SK-N-SH treated with all-trans-retinoic acid at 6 μM for 48 hours (cell line): ENCODE measurements around the gene LYPLAL1.

ENCODE experiments used
- ATAC-seq: fragments of 200-7000 bp; cut with Tn5 transposase; 3 replicates; pipeline ENCODE4 v1.9.1; 2020; ENCODE audit warnings: mild to moderate bottlenecking, moderate library complexity
- ARNTL ChIP-seq: fragments of 450-650 bp; formaldehyde crosslinking; IDR thresholded peaks from 2 replicates; pipeline ENCODE4 v1.5.0; 2020; ENCODE audit warnings: low read depth, mild to moderate bottlenecking, moderate library complexity, borderline replicate concordance
- CSDC2 ChIP-seq: fragments of 250-450 bp; sonication (Bioruptor Pico); IDR thresholded peaks from 2 replicates; pipeline ENCODE4 v1.5.0; 2020; ENCODE audit warnings: mild to moderate bottlenecking, moderate library complexity
- ESRRG ChIP-seq: fragments of 250-450 bp; sonication (Bioruptor Pico); IDR thresholded peaks from 2 replicates; pipeline ENCODE4 v1.6.1; 2021; ENCODE audit warnings: mild to moderate bottlenecking
- ISL1 ChIP-seq: fragments of 250-450 bp; sonication (Bioruptor Pico); IDR thresholded peaks from 2 replicates; pipeline ENCODE4 v2.1.2; 2022; ENCODE audit warnings: mild to moderate bottlenecking, moderate library complexity
- OSR1 ChIP-seq: fragments of 250-450 bp; sonication (Bioruptor Pico); IDR thresholded peaks from 2 replicates; pipeline ENCODE4 v1.8.0; 2022; ENCODE audit warnings: moderate library complexity, mild to moderate bottlenecking, inconsistent platforms
- PPARA ChIP-seq: fragments of 250-450 bp; sonication (Bioruptor Pico); IDR thresholded peaks from 2 replicates; pipeline ENCODE4 v1.5.0; 2020; ENCODE audit warnings: mild to moderate bottlenecking, borderline replicate concordance
- RARB ChIP-seq: fragments of 250-450 bp; sonication (Bioruptor Pico); IDR thresholded peaks from 2 replicates; pipeline ENCODE4 v1.8.0; 2021; ENCODE audit warnings: mild to moderate bottlenecking, moderate library complexity
- SNAI2 ChIP-seq: fragments of 250-450 bp; sonication (Bioruptor Pico); IDR thresholded peaks from 2 replicates; pipeline ENCODE4 v1.5.0; 2020; ENCODE audit warnings: mild to moderate bottlenecking, moderate library complexity
- TCF4 ChIP-seq: fragments of 250-450 bp; sonication (Bioruptor Pico); IDR thresholded peaks from 2 replicates; pipeline ENCODE4 v1.8.0; 2021; ENCODE audit warnings: mild to moderate bottlenecking, moderate library complexity, borderline replicate concordance
- TOX ChIP-seq: fragments of 250-450 bp; sonication (Bioruptor Pico); IDR thresholded peaks from 2 replicates; pipeline ENCODE4 v1.8.0; 2021; ENCODE audit warnings: mild to moderate bottlenecking, moderate library complexity, borderline replicate concordance
- ZC3H10 ChIP-seq: fragments of 250-450 bp; sonication (Bioruptor Pico); IDR thresholded peaks from 2 replicates; pipeline ENCODE4 v1.5.1; 2021; ENCODE audit warnings: mild to moderate bottlenecking, moderate library complexity
- ZFP3 ChIP-seq: fragments of 250-450 bp; sonication (Bioruptor Pico); IDR thresholded peaks from 2 replicates; pipeline ENCODE4 v1.5.0; 2020; ENCODE audit warnings: mild to moderate bottlenecking, moderate library complexity
- ZFP30 ChIP-seq: fragments of 450-650 bp; formaldehyde crosslinking; IDR thresholded peaks from 2 replicates; pipeline ENCODE4 v1.5.0; 2022; ENCODE audit warnings: mild to moderate bottlenecking, moderate library complexity
- ZNF565 ChIP-seq: fragments of 450-650 bp; formaldehyde crosslinking; conservative IDR thresholded peaks from 2 replicates; pipeline ENCODE4 v1.5.0; 2020; ENCODE audit warnings: low read depth, mild to moderate bottlenecking, moderate library complexity
- ZNF70 ChIP-seq: fragments of 450-650 bp; formaldehyde crosslinking; IDR thresholded peaks from 2 replicates; pipeline ENCODE4 v1.5.0; 2020; ENCODE audit warnings: mild to moderate bottlenecking, moderate library complexity
- ZNF8 ChIP-seq: fragments of 450-650 bp; formaldehyde crosslinking; IDR thresholded peaks from 2 replicates; pipeline ENCODE4 v1.5.0; 2020; ENCODE audit warnings: mild to moderate bottlenecking, moderate library complexity
- TF ChIP-seq, protein P1 (sequence below): fragments of 250-450 bp; sonication (Bioruptor Pico); IDR thresholded peaks from 2 replicates; pipeline ENCODE4 v1.8.0; 2021; ENCODE audit warnings: low read depth, mild to moderate bottlenecking, moderate library complexity, borderline replicate concordance
- TF ChIP-seq, protein P2 (sequence below): fragments of 250-450 bp; sonication (Bioruptor Pico); IDR thresholded peaks from 2 replicates; pipeline ENCODE4 v1.5.0; 2020; ENCODE audit warnings: mild to moderate bottlenecking, moderate library complexity
- TF ChIP-seq, protein P3 (sequence below): fragments of 250-450 bp; sonication (Bioruptor Pico); IDR thresholded peaks from 2 replicates; pipeline ENCODE4 v1.8.0; 2020; ENCODE audit warnings: mild to moderate bottlenecking, moderate library complexity, borderline replicate concordance
- TF ChIP-seq, protein P4 (sequence below): fragments of 250-450 bp; sonication (Bioruptor Pico); IDR thresholded peaks from 2 replicates; pipeline ENCODE4 v1.5.1; 2021; ENCODE audit warnings: mild to moderate bottlenecking, moderate library complexity
- TF ChIP-seq, protein P5 (sequence below): fragments of 250-450 bp; sonication (Bioruptor Pico); IDR thresholded peaks from 2 replicates; pipeline ENCODE4 v1.5.1; 2020; ENCODE audit warnings: low read depth, mild to moderate bottlenecking, moderate library complexity

LYPLAL1 gene

DNA sequence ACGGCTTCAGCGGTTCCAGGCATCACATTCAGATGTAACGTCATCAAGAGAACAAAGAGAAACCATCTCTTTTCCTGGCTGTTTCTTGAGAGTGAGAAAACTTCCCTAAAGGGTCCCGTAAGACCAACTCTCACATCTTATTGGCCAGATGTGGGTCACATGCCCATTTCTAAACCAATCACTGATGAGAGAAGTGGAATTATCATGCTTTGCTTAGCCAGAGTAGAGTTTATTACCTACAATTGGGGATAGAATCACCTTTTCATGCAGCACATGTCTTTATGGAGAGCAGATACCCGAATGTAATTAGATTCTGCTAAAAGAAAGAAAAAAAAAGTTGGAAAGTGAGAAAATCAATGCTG, 54.4 kb downstream of the LYPLAL1 start:
- TF ChIP-seq ZFP30 (no peak), ISL1 (CRISPR knock-in tag) (no peak), SNAI2 (CRISPR knock-in tag) (no peak), ESRRG (CRISPR knock-in tag) (no peak), ZNF8 (CRISPR knock-in tag) (no peak), TOX (CRISPR knock-in tag) (no peak), ZC3H10 (CRISPR knock-in tag) (no peak), RARB (CRISPR knock-in tag) (no peak)
- TF ChIP-seq, protein P1, sequence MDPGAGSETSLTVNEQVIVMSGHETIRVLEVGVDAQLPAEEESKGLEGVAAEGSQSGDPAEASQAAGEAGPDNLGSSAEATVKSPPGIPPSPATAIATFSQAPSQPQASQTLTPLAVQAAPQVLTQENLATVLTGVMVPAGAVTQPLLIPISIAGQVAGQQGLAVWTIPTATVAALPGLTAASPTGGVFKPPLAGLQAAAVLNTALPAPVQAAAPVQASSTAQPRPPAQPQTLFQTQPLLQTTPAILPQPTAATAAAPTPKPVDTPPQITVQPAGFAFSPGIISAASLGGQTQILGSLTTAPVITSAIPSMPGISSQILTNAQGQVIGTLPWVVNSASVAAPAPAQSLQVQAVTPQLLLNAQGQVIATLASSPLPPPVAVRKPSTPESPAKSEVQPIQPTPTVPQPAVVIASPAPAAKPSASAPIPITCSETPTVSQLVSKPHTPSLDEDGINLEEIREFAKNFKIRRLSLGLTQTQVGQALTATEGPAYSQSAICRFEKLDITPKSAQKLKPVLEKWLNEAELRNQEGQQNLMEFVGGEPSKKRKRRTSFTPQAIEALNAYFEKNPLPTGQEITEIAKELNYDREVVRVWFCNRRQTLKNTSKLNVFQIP: no peak
- no peak for ATAC-seq

DNA sequence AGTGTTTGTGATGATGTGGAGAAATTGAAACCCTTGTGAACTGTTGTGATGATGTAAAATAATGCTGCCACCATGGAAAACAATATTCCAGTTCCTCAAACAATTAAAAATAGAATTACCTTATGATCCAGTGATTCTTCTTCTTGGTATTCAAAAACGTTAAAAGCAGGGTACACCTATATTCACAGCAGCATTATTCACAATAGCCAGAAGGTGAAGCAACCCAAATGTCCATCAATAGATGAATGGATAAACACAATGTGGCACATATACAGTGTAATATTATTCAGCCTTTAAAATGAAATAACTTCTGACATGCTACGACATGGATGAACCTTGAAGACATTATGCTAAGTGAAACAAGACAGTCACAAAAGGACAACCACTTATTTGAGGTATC, 59.2 kb downstream of the LYPLAL1 start:
- TF ChIP-seq PPARA (CRISPR knock-in tag): no peak
- TF ChIP-seq, protein P1: no peak
- TF ChIP-seq ZNF565 (CRISPR knock-in tag): no peak
- TF ChIP-seq OSR1 (CRISPR knock-in tag): no peak
- TF ChIP-seq ZNF8 (CRISPR knock-in tag): no peak
- TF ChIP-seq SNAI2 (CRISPR knock-in tag): no peak
- no peak for TF ChIP-seq ZFP3 (CRISPR knock-in tag)
- no peak for TF ChIP-seq TCF4
- TF ChIP-seq, protein P2, sequence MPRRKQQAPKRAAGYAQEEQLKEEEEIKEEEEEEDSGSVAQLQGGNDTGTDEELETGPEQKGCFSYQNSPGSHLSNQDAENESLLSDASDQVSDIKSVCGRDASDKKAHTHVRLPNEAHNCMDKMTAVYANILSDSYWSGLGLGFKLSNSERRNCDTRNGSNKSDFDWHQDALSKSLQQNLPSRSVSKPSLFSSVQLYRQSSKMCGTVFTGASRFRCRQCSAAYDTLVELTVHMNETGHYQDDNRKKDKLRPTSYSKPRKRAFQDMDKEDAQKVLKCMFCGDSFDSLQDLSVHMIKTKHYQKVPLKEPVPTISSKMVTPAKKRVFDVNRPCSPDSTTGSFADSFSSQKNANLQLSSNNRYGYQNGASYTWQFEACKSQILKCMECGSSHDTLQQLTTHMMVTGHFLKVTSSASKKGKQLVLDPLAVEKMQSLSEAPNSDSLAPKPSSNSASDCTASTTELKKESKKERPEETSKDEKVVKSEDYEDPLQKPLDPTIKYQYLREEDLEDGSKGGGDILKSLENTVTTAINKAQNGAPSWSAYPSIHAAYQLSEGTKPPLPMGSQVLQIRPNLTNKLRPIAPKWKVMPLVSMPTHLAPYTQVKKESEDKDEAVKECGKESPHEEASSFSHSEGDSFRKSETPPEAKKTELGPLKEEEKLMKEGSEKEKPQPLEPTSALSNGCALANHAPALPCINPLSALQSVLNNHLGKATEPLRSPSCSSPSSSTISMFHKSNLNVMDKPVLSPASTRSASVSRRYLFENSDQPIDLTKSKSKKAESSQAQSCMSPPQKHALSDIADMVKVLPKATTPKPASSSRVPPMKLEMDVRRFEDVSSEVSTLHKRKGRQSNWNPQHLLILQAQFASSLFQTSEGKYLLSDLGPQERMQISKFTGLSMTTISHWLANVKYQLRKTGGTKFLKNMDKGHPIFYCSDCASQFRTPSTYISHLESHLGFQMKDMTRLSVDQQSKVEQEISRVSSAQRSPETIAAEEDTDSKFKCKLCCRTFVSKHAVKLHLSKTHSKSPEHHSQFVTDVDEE (CRISPR knock-in tag): no peak
- no peak for TF ChIP-seq ZC3H10 (CRISPR knock-in tag)
- TF ChIP-seq, protein P3, sequence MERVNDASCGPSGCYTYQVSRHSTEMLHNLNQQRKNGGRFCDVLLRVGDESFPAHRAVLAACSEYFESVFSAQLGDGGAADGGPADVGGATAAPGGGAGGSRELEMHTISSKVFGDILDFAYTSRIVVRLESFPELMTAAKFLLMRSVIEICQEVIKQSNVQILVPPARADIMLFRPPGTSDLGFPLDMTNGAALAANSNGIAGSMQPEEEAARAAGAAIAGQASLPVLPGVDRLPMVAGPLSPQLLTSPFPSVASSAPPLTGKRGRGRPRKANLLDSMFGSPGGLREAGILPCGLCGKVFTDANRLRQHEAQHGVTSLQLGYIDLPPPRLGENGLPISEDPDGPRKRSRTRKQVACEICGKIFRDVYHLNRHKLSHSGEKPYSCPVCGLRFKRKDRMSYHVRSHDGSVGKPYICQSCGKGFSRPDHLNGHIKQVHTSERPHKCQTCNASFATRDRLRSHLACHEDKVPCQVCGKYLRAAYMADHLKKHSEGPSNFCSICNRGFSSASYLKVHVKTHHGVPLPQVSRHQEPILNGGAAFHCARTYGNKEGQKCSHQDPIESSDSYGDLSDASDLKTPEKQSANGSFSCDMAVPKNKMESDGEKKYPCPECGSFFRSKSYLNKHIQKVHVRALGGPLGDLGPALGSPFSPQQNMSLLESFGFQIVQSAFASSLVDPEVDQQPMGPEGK: no peak
- TF ChIP-seq TOX (CRISPR knock-in tag): no peak
- no peak for TF ChIP-seq ARNTL (CRISPR knock-in tag)
- no peak for TF ChIP-seq ZNF70 (CRISPR knock-in tag)
- TF ChIP-seq, protein P4, sequence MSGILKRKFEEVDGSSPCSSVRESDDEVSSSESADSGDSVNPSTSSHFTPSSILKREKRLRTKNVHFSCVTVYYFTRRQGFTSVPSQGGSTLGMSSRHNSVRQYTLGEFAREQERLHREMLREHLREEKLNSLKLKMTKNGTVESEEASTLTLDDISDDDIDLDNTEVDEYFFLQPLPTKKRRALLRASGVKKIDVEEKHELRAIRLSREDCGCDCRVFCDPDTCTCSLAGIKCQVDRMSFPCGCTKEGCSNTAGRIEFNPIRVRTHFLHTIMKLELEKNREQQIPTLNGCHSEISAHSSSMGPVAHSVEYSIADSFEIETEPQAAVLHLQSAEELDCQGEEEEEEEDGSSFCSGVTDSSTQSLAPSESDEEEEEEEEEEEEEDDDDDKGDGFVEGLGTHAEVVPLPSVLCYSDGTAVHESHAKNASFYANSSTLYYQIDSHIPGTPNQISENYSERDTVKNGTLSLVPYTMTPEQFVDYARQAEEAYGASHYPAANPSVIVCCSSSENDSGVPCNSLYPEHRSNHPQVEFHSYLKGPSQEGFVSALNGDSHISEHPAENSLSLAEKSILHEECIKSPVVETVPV: no peak
- TF ChIP-seq ISL1 (CRISPR knock-in tag): no peak
- no peak for TF ChIP-seq CSDC2 (CRISPR knock-in tag)
- TF ChIP-seq, protein P5, sequence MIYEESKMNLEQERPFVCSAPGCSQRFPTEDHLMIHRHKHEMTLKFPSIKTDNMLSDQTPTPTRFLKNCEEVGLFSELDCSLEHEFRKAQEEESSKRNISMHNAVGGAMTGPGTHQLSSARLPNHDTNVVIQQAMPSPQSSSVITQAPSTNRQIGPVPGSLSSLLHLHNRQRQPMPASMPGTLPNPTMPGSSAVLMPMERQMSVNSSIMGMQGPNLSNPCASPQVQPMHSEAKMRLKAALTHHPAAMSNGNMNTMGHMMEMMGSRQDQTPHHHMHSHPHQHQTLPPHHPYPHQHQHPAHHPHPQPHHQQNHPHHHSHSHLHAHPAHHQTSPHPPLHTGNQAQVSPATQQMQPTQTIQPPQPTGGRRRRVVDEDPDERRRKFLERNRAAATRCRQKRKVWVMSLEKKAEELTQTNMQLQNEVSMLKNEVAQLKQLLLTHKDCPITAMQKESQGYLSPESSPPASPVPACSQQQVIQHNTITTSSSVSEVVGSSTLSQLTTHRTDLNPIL (CRISPR knock-in tag): no peak
- TF ChIP-seq ESRRG (CRISPR knock-in tag): no peak
- ATAC-seq: no peak
